ENCODE data around the gene SMAD9.
"Not testable (repeated sequence)": the region's sequence is repeated elsewhere in the genome, so short reads cannot be mapped to it uniquely, and the experiment has no call there.

The SMAD9 gene

GRCh38 chr13:36912369-36912768, 7.7 kb downstream of the SMAD9 start:
- DNase-seq (ENCODE audit: low read depth in 2 of 2) = no peak

GRCh38 chr13:36910545-36910944, 9.5 kb downstream of the SMAD9 start:
- no peak for DNase-seq (ENCODE audit: low read depth in 2 of 2)

GRCh38 chr13:36907821-36908220, 12.2 kb downstream of the SMAD9 start:
- DNase-seq (ENCODE audit: low read depth in 2 of 2) = no peak

GRCh38 chr13:36907266-36907665, 12.8 kb downstream of the SMAD9 start:
- no peak for DNase-seq (ENCODE audit: low read depth in 2 of 2)

- DNase-seq (ENCODE audit: low read depth in 2 of 2) = no peak
Measured at GRCh38 chr13:36905944-36906343, 14.1 kb downstream of the SMAD9 start.

GRCh38 chr13:36903925-36904595, 16.0 kb downstream of the SMAD9 start:
- DNase-seq (ENCODE audit: low read depth in 2 of 2) = no peak

GRCh38 chr13:36897054-36897616, 22.9 kb downstream of the SMAD9 start:
- DNase-seq (ENCODE audit: low read depth in 2 of 2) = no peak

- no peak for DNase-seq (ENCODE audit: low read depth in 2 of 2)
Measured at GRCh38 chr13:36891752-36892151, 28.3 kb downstream of the SMAD9 start.

- DNase-seq (ENCODE audit: low read depth in 2 of 2) = no peak
Measured at GRCh38 chr13:36888645-36889044, 31.4 kb downstream of the SMAD9 start.

- DNase-seq (ENCODE audit: low read depth in 2 of 2) = no peak
Measured at GRCh38 chr13:36887758-36888521, 32.1 kb downstream of the SMAD9 start.

- no peak for DNase-seq (ENCODE audit: low read depth in 2 of 2)
Measured at GRCh38 chr13:36885901-36886300, 34.1 kb downstream of the SMAD9 start.

- no peak for DNase-seq (ENCODE audit: low read depth in 2 of 2)
Measured at GRCh38 chr13:36884235-36884634, 35.8 kb downstream of the SMAD9 start.

GRCh38 chr13:36883824-36884223, 36.2 kb downstream of the SMAD9 start:
- no peak for DNase-seq (ENCODE audit: low read depth in 2 of 2)

GRCh38 chr13:36883392-36883791, 36.6 kb downstream of the SMAD9 start:
- DNase-seq (ENCODE audit: low read depth in 2 of 2) = not testable (repeated sequence)

GRCh38 chr13:36882829-36883390, 37.1 kb downstream of the SMAD9 start:
- no peak for DNase-seq (ENCODE audit: low read depth in 2 of 2)

- DNase-seq (ENCODE audit: low read depth in 2 of 2) = no peak
Measured at GRCh38 chr13:36880961-36881360, 39.1 kb downstream of the SMAD9 start.

GRCh38 chr13:36879218-36879938, 40.7 kb downstream of the SMAD9 start:
- DNase-seq (ENCODE audit: low read depth in 2 of 2) = no peak

GRCh38 chr13:36875961-36876360, 44.1 kb downstream of the SMAD9 start:
- no peak for DNase-seq (ENCODE audit: low read depth in 2 of 2)

GRCh38 chr13:36875431-36875830, 44.6 kb downstream of the SMAD9 start:
- no peak for DNase-seq (ENCODE audit: low read depth in 2 of 2)

- DNase-seq (ENCODE audit: low read depth in 2 of 2) = no peak
Measured at GRCh38 chr13:36872621-36873020, 47.4 kb downstream of the SMAD9 start.

GRCh38 chr13:36870050-36870692, 49.9 kb downstream of the SMAD9 start:
- DNase-seq (ENCODE audit: low read depth in 2 of 2) = no peak

- DNase-seq (ENCODE audit: low read depth in 2 of 2) = no peak
Measured at GRCh38 chr13:36866232-36866631, 53.8 kb downstream of the SMAD9 start.
